Measurements from ENCODE around the gene FZD7. TPM values are rescaled to one million over a fixed set of nuclear protein-coding genes. Genes with fewer than 3 reads are reported as not detected.

Gene FZD7
- total and polyA plus RNA-seq, 8 donors: 11.1 to 43.1 (median 38.0) TPM

GRCh38 chr2:202056611-202057010, 23.0 kb downstream of the FZD7 start:
- no peak for TF ChIP-seq CTCF (IDR thresholded peaks at IDR 0.05)
- Histone ChIP-seq H3K4me3 (no peak overlapping the region), H3K4me1 (no peaks in the 10 kb centered on the region), H3K27ac (no peak overlapping the region), H3K36me3 (no peaks in the 10 kb centered on the region), H3K9me3 (no peaks in the 10 kb centered on the region), H3K27me3 (no peaks in the 10 kb centered on the region)
- no peak for ATAC-seq
- DNase-seq: no peak
- intact Hi-C loops (cut with DNase I): no loop called here

GRCh38 chr2:202060218-202060617, 26.6 kb downstream of the FZD7 start:
- intact Hi-C loops (cut with DNase I): no loop called here
- Histone ChIP-seq H3K27me3 (no peaks in the 10 kb centered on the region), H3K4me1 (peaks cover 0 to 2% of the 10 kb centered on the region in 2 donors), H3K4me3 (no peak overlapping the region), H3K9me3 (no peaks in the 10 kb centered on the region), H3K27ac (no peak overlapping the region), H3K36me3 (no peaks in the 10 kb centered on the region)
- ATAC-seq (no peak), DNase-seq (no peak)
- TF ChIP-seq CTCF (IDR thresholded peaks at IDR 0.05): peak in 1 of 2 donors; percentile 13

DNA sequence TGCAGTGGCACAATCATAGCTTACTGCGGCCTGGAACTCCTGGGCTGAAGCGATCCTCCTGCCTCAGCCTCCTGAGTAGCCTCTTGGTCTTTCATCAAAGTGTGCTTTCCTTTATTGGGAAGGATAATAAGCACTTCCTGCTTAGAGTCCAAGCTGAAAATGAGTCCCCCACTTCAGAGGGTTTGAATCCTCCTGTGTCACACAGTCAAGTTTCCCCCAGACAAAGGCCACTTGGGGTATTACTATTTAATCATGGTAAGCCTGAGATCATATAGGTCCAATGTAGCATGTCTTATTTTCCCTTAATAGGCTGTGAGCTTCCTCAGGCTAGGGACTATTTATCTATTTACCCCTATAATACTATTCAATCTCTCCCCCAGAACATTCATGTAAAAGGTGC, 28.0 kb downstream of the FZD7 start:
- DNase-seq: no peak
- Histone ChIP-seq H3K36me3 (no peaks in the 10 kb centered on the region), H3K4me1 (peaks cover 0 to 2% of the 10 kb centered on the region in 2 donors), H3K4me3 (no peak overlapping the region), H3K27me3 (no peaks in the 10 kb centered on the region), H3K9me3 (no peaks in the 10 kb centered on the region), H3K27ac (no peak overlapping the region)
- ATAC-seq: no peak
- TF ChIP-seq CTCF (IDR thresholded peaks at IDR 0.05): no peak
- intact Hi-C loops (cut with DNase I): no loop called here

DNA sequence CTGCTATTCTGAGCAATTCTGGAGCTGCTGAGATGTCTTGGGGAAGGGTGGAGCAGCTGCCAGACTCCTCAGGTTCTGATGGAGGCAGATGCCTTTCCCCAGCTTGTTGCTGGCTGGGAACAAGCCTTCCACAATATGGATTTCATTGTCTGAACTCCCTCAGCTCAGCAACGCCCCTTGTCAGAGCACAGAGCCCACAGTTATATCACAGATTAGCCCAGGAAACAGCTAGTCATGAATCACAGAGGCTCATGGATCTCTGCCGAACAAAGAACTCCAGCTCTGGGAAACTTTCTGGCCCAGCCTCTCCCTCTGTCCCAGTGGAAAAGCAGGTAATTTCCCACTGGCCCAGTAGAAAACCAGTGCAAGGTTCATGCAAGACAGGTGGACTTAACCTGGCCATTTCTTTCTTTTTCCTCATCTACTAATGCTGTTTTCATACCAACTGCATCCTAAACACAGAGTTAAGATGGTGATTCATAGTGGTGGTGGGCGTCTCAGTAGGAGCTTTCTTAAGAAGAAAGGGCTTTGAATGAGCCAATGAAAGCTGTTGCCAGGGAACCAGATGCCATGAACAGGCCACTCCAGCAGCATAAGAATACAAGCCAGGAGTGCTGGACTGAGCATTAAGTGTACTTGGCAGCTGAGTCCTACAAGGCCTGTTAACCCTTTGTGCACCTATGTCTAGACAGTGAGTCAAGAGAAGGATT, 30.7 kb downstream of the FZD7 start:
- no peaks in the 10 kb centered on the region for H3K27me3 ChIP-seq
- intact Hi-C loops (cut with DNase I): no loop called here
- no peak overlapping the region for H3K4me3 ChIP-seq
- ATAC-seq (peak; percentile 87), DNase-seq (peak in 3 of 4 donors; percentile 56 to 86 (median 57))
- no peaks in the 10 kb centered on the region for H3K9me3 ChIP-seq
- H3K4me1 ChIP-seq: peaks cover 0 to 2% of the 10 kb centered on the region in 2 donors
- H3K27ac ChIP-seq: peak overlapping the region in 1 of 2 donors; percentile 4
- no peak for TF ChIP-seq CTCF (IDR thresholded peaks at IDR 0.05)
- no peaks in the 10 kb centered on the region for H3K36me3 ChIP-seq

- intact Hi-C loops (cut with DNase I): no loop called here
- Histone ChIP-seq H3K4me1 (peaks cover 0 to 2% of the 10 kb centered on the region in 2 donors), H3K27ac (no peak overlapping the region), H3K9me3 (no peaks in the 10 kb centered on the region), H3K4me3 (no peak overlapping the region), H3K27me3 (no peaks in the 10 kb centered on the region), H3K36me3 (no peaks in the 10 kb centered on the region)
- TF ChIP-seq CTCF (IDR thresholded peaks at IDR 0.05): no peak
- no peak for DNase-seq
- no peak for ATAC-seq
Measured at GRCh38 chr2:202064881-202065230, 31.2 kb downstream of the FZD7 start.
